ENCODE results near the gene NAV2.

NAV2 gene

GRCh38 chr11:20048246-20048645, 335.6 kb downstream of the NAV2 start:
- DNase-seq, result no peak

- no peak for DNase-seq
Observed at GRCh38 chr11:20048707-20049106, 336.1 kb downstream of the NAV2 start.

GRCh38 chr11:20049231-20049630, 336.6 kb downstream of the NAV2 start:
- DNase-seq, result no peak

- DNase-seq, result no peak
Observed at GRCh38 chr11:20050048-20050447, 337.4 kb downstream of the NAV2 start.

GRCh38 chr11:20050551-20051333, 338.1 kb downstream of the NAV2 start:
- no peak for DNase-seq

GRCh38 chr11:20051469-20052399, 339.1 kb downstream of the NAV2 start:
- DNase-seq, result no peak

GRCh38 chr11:20053572-20053971, 340.9 kb downstream of the NAV2 start:
- no peak for DNase-seq

GRCh38 chr11:20054584-20054983, 341.9 kb downstream of the NAV2 start:
- no peak for DNase-seq

GRCh38 chr11:20055312-20055711, 342.7 kb downstream of the NAV2 start:
- DNase-seq, result no peak

GRCh38 chr11:20056109-20056949, 343.7 kb downstream of the NAV2 start:
- DNase-seq, result no peak

GRCh38 chr11:20056950-20057943, 344.6 kb downstream of the NAV2 start:
- DNase-seq, result no peak

- DNase-seq, result no peak
Observed at GRCh38 chr11:20058749-20059458, 346.3 kb downstream of the NAV2 start.

- no peak for DNase-seq
Observed at GRCh38 chr11:20059587-20060021, 347.0 kb downstream of the NAV2 start.

- DNase-seq, result no peak
Observed at GRCh38 chr11:20060181-20060580, 347.5 kb downstream of the NAV2 start.

- no peak for DNase-seq
Observed at GRCh38 chr11:20060647-20061205, 348.1 kb downstream of the NAV2 start.

GRCh38 chr11:20061776-20062175, 349.1 kb downstream of the NAV2 start:
- DNase-seq, result no peak

GRCh38 chr11:20064961-20065405, 352.3 kb downstream of the NAV2 start:
- DNase-seq, result no peak

GRCh38 chr11:20065406-20065805, 352.8 kb downstream of the NAV2 start:
- DNase-seq, result no peak

- no peak for DNase-seq
Observed at GRCh38 chr11:20066013-20066782, 353.6 kb downstream of the NAV2 start.

- no peak for DNase-seq
Observed at GRCh38 chr11:20066783-20067156, 354.1 kb downstream of the NAV2 start.
